Neural crest cell (in vitro differentiated cells): Measurements from ENCODE around the gene FIGN. TPM values are rescaled to one million over a fixed set of nuclear protein-coding genes. Genes with fewer than 3 reads are reported as not detected.

ENCODE experiments used
- DNase-seq: peaks from one replicate; pipeline ENCODE4 v3.0.0; 2021; ENCODE audit warnings: low read depth, mixed read lengths, low spot score
- H3K27ac Mint-ChIP-seq: one replicate; pipeline ENCODE4 v1.8.0; 2021; ENCODE audit warnings: mild to moderate bottlenecking, mixed read lengths; ENCODE audit not compliant: unreplicated experiment
- H3K27me3 Mint-ChIP-seq: 2 replicates; pipeline ENCODE4 v1.8.0; 2021; ENCODE audit warnings: low read depth, mild to moderate bottlenecking, mixed read lengths
- H3K36me3 Mint-ChIP-seq: 2 replicates; pipeline ENCODE4 v1.8.0; 2021; ENCODE audit warnings: low read depth, mild to moderate bottlenecking, mixed read lengths
- H3K4me1 Mint-ChIP-seq: 2 replicates; pipeline ENCODE4 v1.8.0; 2021; ENCODE audit warnings: mixed read lengths
- H3K4me3 Mint-ChIP-seq: one replicate; pipeline ENCODE4 v1.8.0; 2021; ENCODE audit warnings: mild to moderate bottlenecking, mixed read lengths
- H3K9me3 Mint-ChIP-seq: 2 replicates; pipeline ENCODE4 v1.8.0; 2021; ENCODE audit warnings: mixed read lengths
- CTCF ChIP-seq: fragments of 200-600 bp; sonication (generic); conservative IDR thresholded peaks from 2 replicates; pipeline ENCODE4 v1.5.0; 2021; ENCODE audit warnings: antibody characterized with exemption, mild to moderate bottlenecking
- total RNA-seq: library from RNA; stranded (reverse); gene quantifications from 2 replicates; pipeline ENCODE4 v1.2.1, GENCODE V29; 2021

The FIGN gene
- total RNA-seq, 1 donor from 2014 or later = 57.3 TPM

GRCh38 chr2:163592954-163593622 is 142.7 kb downstream of the FIGN start:
- no peak overlapping the region for H3K27ac Mint-ChIP-seq
- peaks cover 34% of the 10 kb centered on the region for H3K4me1 Mint-ChIP-seq
- H3K36me3 Mint-ChIP-seq = no peaks in the 10 kb centered on the region
- no peak for TF ChIP-seq CTCF
- H3K9me3 Mint-ChIP-seq = no peaks in the 10 kb centered on the region
- no peaks in the 10 kb centered on the region for H3K27me3 Mint-ChIP-seq
- DNase-seq = no peak
- no peak overlapping the region for H3K4me3 Mint-ChIP-seq

GRCh38 chr2:163591461-163591860 is 144.3 kb downstream of the FIGN start:
- Mint-ChIP-seq H3K4me3 (no peak overlapping the region), H3K4me1 (peaks cover 31% of the 10 kb centered on the region), H3K27me3 (no peaks in the 10 kb centered on the region), H3K9me3 (no peaks in the 10 kb centered on the region), H3K27ac (no peak overlapping the region), H3K36me3 (no peaks in the 10 kb centered on the region)
- no peak for DNase-seq
- no peak for TF ChIP-seq CTCF

- no peak overlapping the region for H3K4me3 Mint-ChIP-seq
- no peaks in the 10 kb centered on the region for H3K36me3 Mint-ChIP-seq
- H3K9me3 Mint-ChIP-seq = no peaks in the 10 kb centered on the region
- H3K27ac Mint-ChIP-seq = no peak overlapping the region
- DNase-seq = no peak
- no peak for TF ChIP-seq CTCF
- no peaks in the 10 kb centered on the region for H3K4me1 Mint-ChIP-seq
- H3K27me3 Mint-ChIP-seq = no peaks in the 10 kb centered on the region
These were observed 155.1 kb downstream of the FIGN start for GRCh38 chr2:163580757-163581156.

- Mint-ChIP-seq H3K27ac (no peak overlapping the region), H3K27me3 (no peaks in the 10 kb centered on the region), H3K4me1 (no peaks in the 10 kb centered on the region), H3K9me3 (no peaks in the 10 kb centered on the region), H3K4me3 (no peak overlapping the region), H3K36me3 (no peaks in the 10 kb centered on the region)
- no peak for TF ChIP-seq CTCF
- DNase-seq = no peak
These were observed 161.5 kb downstream of the FIGN start for GRCh38 chr2:163574309-163574708.

- Mint-ChIP-seq H3K27ac (no peak overlapping the region), H3K36me3 (no peaks in the 10 kb centered on the region), H3K27me3 (no peaks in the 10 kb centered on the region), H3K9me3 (no peaks in the 10 kb centered on the region), H3K4me3 (no peak overlapping the region), H3K4me1 (no peaks in the 10 kb centered on the region)
- TF ChIP-seq CTCF = no peak
- DNase-seq = no peak
These were observed 162.2 kb downstream of the FIGN start for GRCh38 chr2:163573652-163574051.
